GM21515 (cell line): Measurements from ENCODE around the gene CYP21A2.
A peak's percentile ranks its signal among the peaks of the same experiment; 100 is the strongest.

Experiments used
- ATAC-seq: cut with Tn5 transposase; IDR thresholded peaks from one replicate; pipeline ENCODE4 v1.9.1; 2021; ENCODE audit not compliant: unreplicated experiment

CYP21A2 gene

GRCh38 chr6:32081168-32081990 is 43.2 kb downstream of the CYP21A2 start:
- no peak for ATAC-seq

GRCh38 chr6:32082478-32082877 is 44.3 kb downstream of the CYP21A2 start:
- ATAC-seq, result no peak

- no peak for ATAC-seq
Measured at GRCh38 chr6:32082935-32083334, 44.7 kb downstream of the CYP21A2 start.

GRCh38 chr6:32083812-32084768 is 45.9 kb downstream of the CYP21A2 start:
- ATAC-seq, result no peak

- ATAC-seq, result no peak
Measured at GRCh38 chr6:32084780-32085179, 46.6 kb downstream of the CYP21A2 start.

- ATAC-seq, result no peak
Measured at GRCh38 chr6:32085759-32086459, 47.7 kb downstream of the CYP21A2 start.

GRCh38 chr6:32086661-32087573 is 48.7 kb downstream of the CYP21A2 start:
- ATAC-seq, result peak; percentile 45

GRCh38 chr6:32087574-32088486 is 49.6 kb downstream of the CYP21A2 start:
- ATAC-seq, result no peak

GRCh38 chr6:32088487-32089049 is 50.4 kb downstream of the CYP21A2 start:
- ATAC-seq, result no peak

GRCh38 chr6:32089082-32089828 is 51.0 kb downstream of the CYP21A2 start:
- ATAC-seq, result no peak
